Measurements from ENCODE around the gene EYA2. TPM values are rescaled to one million over a fixed set of nuclear protein-coding genes. Genes with fewer than 3 reads are reported as not detected.

EYA2 gene
- total and polyA plus RNA-seq, 2 of the 4 experiments (the other 2 are of a cell fraction): 2.3 to 5.4 TPM

GRCh38 chr20:47118641-47119040 lies 224.0 kb downstream of the EYA2 start:
- peak overlapping the region; percentile 65 for H3K23ac ChIP-seq (ENCODE audit: low read depth, low read length)
- intact Hi-C loops (cut with micrococcal nuclease): loop anchor here (10.0 kb wide), 1 partner anchor 94 kb away; no protein-coding TSS in a partner anchor
- in situ Hi-C loops (cut with MboI; ENCODE audit: low sequenced_read_pairs): no loop called here
- WGBS, 2 experiments (ENCODE audit: extremely low coverage in 2 of 2, insufficient read length in 1 of 2): no CpG with 5 or more reads among the region's 7 CpGs
- CTCF ChIA-PET: interaction anchor here (0.6 kb wide), 1 partner anchor 94 kb away, joined by 4 read pairs; no protein-coding TSS in a partner anchor
- peak overlapping the region; percentile 80 for H2BK20ac ChIP-seq (ENCODE audit: low read depth, low read length)
- peak overlapping the region; percentile 30; the same call in 1 of the 2 replicates for H4K5ac ChIP-seq (ENCODE audit: low read depth, low read length)
- peak overlapping the region; percentile 96; the same call in 1 of the 2 replicates for H2AK5ac ChIP-seq (ENCODE audit: low read depth, low read length)
- peak overlapping the region; percentile 88 for H2BK120ac ChIP-seq (ENCODE audit: low read depth, low read length)
- H4K8ac ChIP-seq (ENCODE audit: low read depth in 2 of 2, low read length in 2 of 2): peak overlapping the region in 1 of 2 experiments; percentile 78; a peak in 1 of 4 replicates
- peaks cover 16% of the 10 kb centered on the region for H3K4me1 ChIP-seq (ENCODE audit: control insufficient read depth, insufficient read depth, low read length)
- no TSS peak for BruUV-seq (replicated peaks)
- H3K14ac ChIP-seq (replicated peaks; ENCODE audit: low read depth, low read length): peak overlapping the region; percentile 22; the same call in 1 of the 2 replicates
- peaks cover 16% of the 10 kb centered on the region for H3K9me1 ChIP-seq (ENCODE audit: insufficient read depth, low read length)
- H3K4me3 ChIP-seq (ENCODE audit: insufficient read depth, low read depth, low read length): no peak overlapping the region
- H2BK5ac ChIP-seq (ENCODE audit: low read depth, low read length, poor library complexity, severe bottlenecking): peak overlapping the region; percentile 15
- H2AK9ac ChIP-seq (replicated peaks; ENCODE audit: low read depth, low read length, poor library complexity): peak overlapping the region; percentile 63
- H3K18ac ChIP-seq (ENCODE audit: low read depth, low read length): peak overlapping the region; percentile 36; the same call in 1 of the 2 replicates
- H3K27ac ChIP-seq (ENCODE audit: insufficient read depth, low read length): peak overlapping the region; percentile 9; the same call in 1 of the 2 replicates
- no peaks in the 10 kb centered on the region for H3K79me1 ChIP-seq (ENCODE audit: low read depth in 1 of 2, low read length in 2 of 2)
- H3K27me3 ChIP-seq (ENCODE audit: control insufficient read depth, insufficient read depth, low read length): no peaks in the 10 kb centered on the region
- ATAC-seq (ENCODE audit: low read depth): no peak
- H3K4ac ChIP-seq (ENCODE audit: low read depth, low read length): peak overlapping the region; percentile 82
- H3K4me2 ChIP-seq (ENCODE audit: low read depth, low read length): peak overlapping the region; percentile 56
- no peak overlapping the region for H3K9ac ChIP-seq (ENCODE audit: low read depth, low read length)
- POLR2A ChIA-PET (ENCODE audit: unreplicated experiment): no interaction called here
- H4K91ac ChIP-seq (ENCODE audit: insufficient read depth, low read depth, low read length): no peak overlapping the region; the same call in 1 of the 2 replicates
- H2AFZ ChIP-seq (replicated peaks; ENCODE audit: low read length, poor library complexity): peak overlapping the region; percentile 62
- peak overlapping the region; percentile 36; the same call in 1 of the 3 replicates for H2BK15ac ChIP-seq (ENCODE audit: low read depth, low read length)
- TF ChIP-seq USF2 (IDR thresholded peaks at IDR 0.05; ENCODE audit: low read depth, low read length): no peak
- no peak for TF ChIP-seq FOS (IDR thresholded peaks at IDR 0.05; ENCODE audit: low read depth, low read length)
- TF ChIP-seq CTCF (conservative IDR thresholded peaks at IDR 0.05; ENCODE audit: low read depth, low read length): no peak
- TF ChIP-seq SMC3 (IDR thresholded peaks at IDR 0.05; ENCODE audit: low read depth, low read length): no peak
- TF ChIP-seq MAFK (IDR thresholded peaks at IDR 0.05; ENCODE audit: low read depth, low read length): no peak
- no peak for TF ChIP-seq CHD1 (IDR thresholded peaks at IDR 0.05; ENCODE audit: low read depth, low read length)
- TF ChIP-seq CEBPB (IDR thresholded peaks at IDR 0.05; ENCODE audit: low read depth, low read length): no peak
- TF ChIP-seq MAZ (IDR thresholded peaks at IDR 0.05; ENCODE audit: borderline replicate concordance, low read depth, low read length): no peak
- no peak for TF ChIP-seq POLR2A (IDR thresholded peaks at IDR 0.05; ENCODE audit: low read depth, low read length)
- no peak for TF ChIP-seq BHLHE40 (IDR thresholded peaks at IDR 0.05; ENCODE audit: low read depth, low read length)
- TF ChIP-seq NFE2L2 (IDR thresholded peaks at IDR 0.05; ENCODE audit: low read depth, low read length): no peak
- H3K9me3 ChIP-seq (ENCODE audit: control insufficient read depth, insufficient read depth, low read length): no peaks in the 10 kb centered on the region
- no peak overlapping the region for H3K56ac ChIP-seq (ENCODE audit: extremely low read depth, insufficient read depth, low read length)
- peak; percentile 28 for DNase-seq
- no peaks in the 10 kb centered on the region for H4K20me1 ChIP-seq (ENCODE audit: insufficient read depth, low read length)
- dilution Hi-C loops (cut with HindIII; ENCODE audit: low sequenced_read_pairs, unreplicated experiment): no loop called here
- no peaks in the 10 kb centered on the region for H3K36me3 ChIP-seq (ENCODE audit: control insufficient read depth, insufficient read depth, low read length)

All from IMR-90 (cell line).